A549 (cell line): ENCODE results near the gene KLHL13. TPM values are rescaled to one million over a fixed set of nuclear protein-coding genes. Genes with fewer than 3 reads are reported as not detected.
A peak's percentile ranks its signal among the peaks of the same experiment; 100 is the strongest.

ENCODE experiments used
- ATAC-seq, 2 experiments: fragments of 200-7000 bp in 1 of 2; fragments of >200 bp in 1 of 2; cut with Nextera tagmentation in 1 of 2; cut with Tn5 transposase in 1 of 2; 3 replicates each; pipeline versions ENCODE4 v1.8.0 to v1.9.1; 2018 to 2020; ENCODE audit warnings: mild to moderate bottlenecking in 1 of 2, moderate library complexity in 1 of 2
- CTCF ChIA-PET: fragments of 300-600 bp; sonication (Branson Sonifier 250); formaldehyde crosslinking; extraction: SDS; loops from one replicate; lab custom pipeline; 2021; ENCODE audit warnings: antibody characterized with exemption, inconsistent platforms; lab: Yijun Ruan, JAX
- POLR2A ChIA-PET: fragments of 350-600 bp; formaldehyde crosslinking; extraction: SDS; loops from one replicate; lab custom pipeline; 2021; ENCODE audit warnings: antibody characterized with exemption, inconsistent platforms; lab: Yijun Ruan, JAX
- DNase-seq, 2 experiments: peaks; one replicate each; pipeline versions ENCODE4 v3.0.0 to v3.0.0-alpha.2; 2011 to 2016; ENCODE audit warnings: low read depth in 1 of 2, low spot score in 1 of 2
- FAIRE-seq: peaks from 2 replicates; lab custom pipeline; 2011; peaks lifted over from hg19 to GRCh38; lab: Jason Lieb, UNC
- H3K27ac ChIP-seq, 2 experiments: fragments of >200 bp; sonication (Bioruptor Twin); formaldehyde crosslinking; 3 replicates each; pipeline ENCODE4 v1.5.1; 2016 to 2017
- H3K4me1 ChIP-seq: fragments of >200 bp; sonication (Bioruptor Twin); formaldehyde crosslinking; 3 replicates; pipeline ENCODE4 v1.6.1; 2016
- H3K4me2 ChIP-seq: fragments of >200 bp; sonication (Bioruptor Twin); formaldehyde crosslinking; 3 replicates; pipeline ENCODE4 v1.6.1; 2016
- H3K4me3 ChIP-seq: fragments of >200 bp; sonication (Bioruptor Twin); formaldehyde crosslinking; 3 replicates; pipeline ENCODE4 v1.5.1; 2016
- H3K9me3 ChIP-seq: fragments of >200 bp; sonication (Bioruptor Twin); formaldehyde crosslinking; 3 replicates; pipeline ENCODE4 v1.6.1; 2016
- CEBPB ChIP-seq, 2 experiments: fragments of >200 bp in 1 of 2; sonication (Bioruptor Twin) in 1 of 2; formaldehyde crosslinking in 1 of 2; IDR thresholded peaks; 2 replicates each; pipeline ENCODE4 v1.6.1; 2012 to 2016
- CTCF ChIP-seq: fragments of >200 bp; sonication (Bioruptor Twin); formaldehyde crosslinking; IDR thresholded peaks from 3 replicates; pipeline ENCODE4 v1.5.1; 2016
- E2F6 ChIP-seq: IDR thresholded peaks from 2 replicates; pipeline ENCODE4 v1.6.1; 2012; ENCODE audit warnings: low read depth, borderline replicate concordance
- FOXS1 ChIP-seq: fragments of 250-450 bp; sonication (Bioruptor Pico); IDR thresholded peaks from 2 replicates; pipeline ENCODE4 v1.5.0; 2020; ENCODE audit warnings: mild to moderate bottlenecking, moderate library complexity
- GATA3 ChIP-seq: IDR thresholded peaks from 2 replicates; pipeline ENCODE4 v1.6.1; 2012; ENCODE audit warnings: borderline replicate concordance
- HDAC2 ChIP-seq: fragments of 200-600 bp; sonication (generic); IDR thresholded peaks from 2 replicates; pipeline ENCODE4 v1.6.1; 2016
- HES2 ChIP-seq: fragments of >200 bp; sonication (Bioruptor Twin); formaldehyde crosslinking; IDR thresholded peaks from 2 replicates; pipeline ENCODE4 v1.6.1; 2016
- HEYL ChIP-seq: fragments of 250-450 bp; sonication (Bioruptor Pico); IDR thresholded peaks from 2 replicates; pipeline ENCODE4 v1.8.0; 2021; ENCODE audit warnings: mild to moderate bottlenecking, moderate library complexity
- HOXA7 ChIP-seq: fragments of 250-450 bp; sonication (Bioruptor Pico); IDR thresholded peaks from 2 replicates; pipeline ENCODE4 v1.5.0; 2020; ENCODE audit warnings: mild to moderate bottlenecking, moderate library complexity
- HOXB13 ChIP-seq: fragments of 250-450 bp; sonication (Bioruptor Pico); IDR thresholded peaks from 2 replicates; pipeline ENCODE4 v1.5.0; 2020; ENCODE audit warnings: low read depth, mild to moderate bottlenecking, moderate library complexity
- HOXB5 ChIP-seq: fragments of 250-450 bp; sonication (Bioruptor Pico); IDR thresholded peaks from 2 replicates; pipeline ENCODE4 v1.5.0; 2020; ENCODE audit warnings: mild to moderate bottlenecking, moderate library complexity
- KDM1A ChIP-seq: fragments of 200-600 bp; sonication (generic); IDR thresholded peaks from 2 replicates; pipeline ENCODE4 v1.6.1; 2016; ENCODE audit warnings: low read depth, mild to moderate bottlenecking
- MAFK ChIP-seq: fragments of 450-650 bp; IDR thresholded peaks from 2 replicates; pipeline ENCODE4 v1.6.1; 2014; ENCODE audit not compliant: partially characterized antibody
- NFE2L2 ChIP-seq: fragments of 150-350 bp; conservative IDR thresholded peaks from 2 replicates; pipeline ENCODE4 v1.6.1; 2014; ENCODE audit warnings: low read length
- NR3C1 ChIP-seq: fragments of >200 bp; sonication (Bioruptor Twin); formaldehyde crosslinking; IDR thresholded peaks from 3 replicates; pipeline ENCODE4 v1.6.1; 2017
- PBX3 ChIP-seq: IDR thresholded peaks from 2 replicates; pipeline ENCODE4 v1.6.1; 2012
- RAD21 ChIP-seq, 2 experiments: fragments of >200 bp in 1 of 2; sonication (Bioruptor Twin) in 1 of 2; formaldehyde crosslinking in 1 of 2; IDR thresholded peaks in 1 of 2; conservative IDR thresholded peaks in 1 of 2; 2 replicates in 1 of 2; 3 replicates in 1 of 2; pipeline ENCODE4 v1.6.1; 2012 to 2018; ENCODE audit warnings: inconsistent platforms in 1 of 2
- RNF2 ChIP-seq: fragments of 200-600 bp; sonication (generic); IDR thresholded peaks from 2 replicates; pipeline ENCODE4 v1.6.1; 2016; ENCODE audit warnings: low read depth, mild to moderate bottlenecking, antibody characterized with exemption, moderate library complexity, borderline replicate concordance
- USF2 ChIP-seq: fragments of 450-650 bp; IDR thresholded peaks from 2 replicates; pipeline ENCODE4 v1.6.1; 2014; ENCODE audit warnings: antibody characterized with exemption
- ZNF302 ChIP-seq: fragments of 250-450 bp; sonication (Bioruptor Pico); IDR thresholded peaks from 2 replicates; pipeline ENCODE4 v1.9.0; 2021; ENCODE audit warnings: inconsistent platforms, mild to moderate bottlenecking, moderate library complexity
- WGBS: methylation state at CpG from one replicate; pipeline ENCODE4 v1.1.6; 2017; ENCODE audit errors: missing lambda C conversion rate; 5-methylcytosine and 5-hydroxymethylcytosine counted together
- polyA plus RNA-seq, 4 experiments: library from polyadenylated mRNA; depleted of rRNA in 3 of 4; stranded (reverse); fragments of >200 nt; fragmentation: RNase III in 1 of 4; extraction: RNeasy Plus Mini Kit Qiagen cat#74134 plus additional on column Dnase treatment in 1 of 4; gene quantifications; 2 replicates in 3 of 4; 3 replicates in 1 of 4; pipeline ENCODE4 v1.2.3, GENCODE V29; 2011 to 2017

The KLHL13 gene
- polyA plus RNA-seq, 2 of the 4 experiments (the other 2 are of a cell fraction): 0.76 to 1.0 TPM

- no peak for TF ChIP-seq HOXA7 (CRISPR knock-in tag)
Observed at GRCh38 chrX:117998171-117998570, 118.4 kb downstream of the KLHL13 start (continued).

- FAIRE-seq (no peak), ATAC-seq (no peak), DNase-seq (no peak)
- 2% methylated on average over 3 of the region's 3 CpGs for WGBS
- Histone ChIP-seq H3K4me1 (no peaks in the 10 kb centered on the region), H3K9me3 (no peaks in the 10 kb centered on the region), H3K4me2 (no peak overlapping the region), H3K4me3 (no peak overlapping the region), H3K27ac (no peak overlapping the region)
- TF ChIP-seq MAFK (peak; percentile 55), RAD21 (conservative IDR thresholded peaks at IDR 0.05 in 1 of 2, IDR thresholded peaks at IDR 0.05 in 1 of 2) (peak; percentile 17 to 34; a peak in 2 of 5 replicates), CTCF (0 out of 3 replicates have a peak, but pooled peaks have one; percentile 15), E2F6 (no peak)
- ChIA-PET POLR2A (no interaction called here), CTCF (interaction anchor here (0.6 to 1.6 kb wide), 3 partner anchors 228 to 251 kb away, joined by 3 to 7 read pairs (median 3); no protein-coding TSS in a partner anchor)
Observed at GRCh38 chrX:117996918-117997480, 119.6 kb downstream of the KLHL13 start.

GRCh38 chrX:117996408-117996807, 120.2 kb downstream of the KLHL13 start:
- H3K9me3 ChIP-seq: no peaks in the 10 kb centered on the region
- ATAC-seq: no peak
- TF ChIP-seq PBX3 (no peak), HEYL (CRISPR knock-in tag) (no peak), GATA3 (no peak), HOXB5 (CRISPR knock-in tag) (no peak), FOXS1 (CRISPR knock-in tag) (no peak)
- no peak overlapping the region for H3K27ac ChIP-seq
- no peak overlapping the region for H3K4me3 ChIP-seq
- no peak overlapping the region for H3K4me2 ChIP-seq
- WGBS: 2% methylated on average over 4 of the region's 4 CpGs
- DNase-seq: no peak
- FAIRE-seq: no peak
- POLR2A ChIA-PET: no interaction called here
- CTCF ChIA-PET: interaction anchor here (0.6 to 1.6 kb wide), 3 partner anchors 229 to 252 kb away, joined by 3 to 7 read pairs (median 3); no protein-coding TSS in a partner anchor
- H3K4me1 ChIP-seq: no peaks in the 10 kb centered on the region

GRCh38 chrX:117995378-117995777, 121.2 kb downstream of the KLHL13 start:
- TF ChIP-seq HDAC2 (no peak), CEBPB (IDR thresholded peaks at IDR 0.05) (peak; percentile 31 to 64; a peak in 3 of 4 replicates)
- DNase-seq (no peak), ATAC-seq (no peak), FAIRE-seq (no peak)
- ChIA-PET POLR2A (no interaction called here), CTCF (interaction anchor here (0.7 to 1.1 kb wide), 2 partner anchors 11 to 68 kb away, joined by 3 read pairs; no protein-coding TSS in a partner anchor)
- H3K4me2 ChIP-seq: no peak overlapping the region
- no peak overlapping the region for H3K27ac ChIP-seq
- no peaks in the 10 kb centered on the region for H3K4me1 ChIP-seq
- H3K4me3 ChIP-seq: no peak overlapping the region
- no peaks in the 10 kb centered on the region for H3K9me3 ChIP-seq
- WGBS: 90% methylated on average over 1 of the region's 1 CpG

GRCh38 chrX:117992192-117992723, 124.4 kb downstream of the KLHL13 start:
- Histone ChIP-seq H3K4me2 (no peak overlapping the region), H3K9me3 (no peaks in the 10 kb centered on the region), H3K4me3 (no peak overlapping the region), H3K27ac (no peak overlapping the region), H3K4me1 (no peaks in the 10 kb centered on the region)
- DNase-seq (no peak), FAIRE-seq (no peak), ATAC-seq (no peak)
- WGBS: 0% methylated on average over 1 of the region's 1 CpG
- ChIA-PET CTCF (interaction anchor here (1.6 kb wide), 1 partner anchor 19 kb away, joined by 3 read pairs; no protein-coding TSS in a partner anchor), POLR2A (no interaction called here)
- TF ChIP-seq NR3C1 (no peak), RNF2 (no peak), HDAC2 (no peak), HOXB13 (CRISPR knock-in tag) (no peak), KDM1A (no peak), HES2 (no peak), CTCF (no peak), RAD21 (conservative IDR thresholded peaks at IDR 0.05 in 1 of 2, IDR thresholded peaks at IDR 0.05 in 1 of 2) (no peak), USF2 (no peak), ZNF302 (CRISPR knock-in tag) (no peak), NFE2L2 (no peak)
